Measurements from ENCODE around the gene GAA. TPM values are rescaled to one million over a fixed set of nuclear protein-coding genes. Genes with fewer than 3 reads are reported as not detected.
"Not testable (repeated sequence)": the region's sequence is repeated elsewhere in the genome, so short reads cannot be mapped to it uniquely, and the experiment has no call there.

Gene GAA
- total and polyA plus RNA-seq, 10 donors = 22.7 to 166 (median 95.9) TPM

GRCh38 chr17:80152081-80152702, 50.8 kb downstream of the GAA start:
- intact Hi-C loops (cut with DNase I; ENCODE audit: low total_unique reads) = no loop called here
- no peak overlapping the region for H3K4me3 ChIP-seq
- no peak for TF ChIP-seq POLR2A (IDR thresholded peaks at IDR 0.05)
- TF ChIP-seq POLR2AphosphoS5 (IDR thresholded peaks at IDR 0.05) = no peak
- TF ChIP-seq CTCF (IDR thresholded peaks at IDR 0.05 in 8 of 11, conservative IDR thresholded peaks at IDR 0.05 in 3 of 11) = no peak
- no peaks in the 10 kb centered on the region for H3K36me3 ChIP-seq
- WGBS, 5 donors = 38 to 63% (median 52%) methylated on average over 11 of the region's 11 CpGs
- peaks cover 5 to 49% (median 22%) of the 10 kb centered on the region in 6 donors for H3K4me1 ChIP-seq
- peaks cover 0 to 23% (median 17%) of the 10 kb centered on the region in 8 donors for H3K9me3 ChIP-seq
- H3K27me3 ChIP-seq (replicated peaks in 1 of 7) = no peaks in the 10 kb centered on the region
- peak overlapping the region in 5 of 8 donors; percentile 9 to 67 (median 56) for H3K27ac ChIP-seq
- DNase-seq = no peak

GRCh38 chr17:80153004-80153403, 51.6 kb downstream of the GAA start:
- Histone ChIP-seq H3K4me1 (peaks cover 3 to 44% (median 20%) of the 10 kb centered on the region in 6 donors), H3K36me3 (no peaks in the 10 kb centered on the region), H3K27me3 (replicated peaks in 1 of 7) (no peaks in the 10 kb centered on the region), H3K9me3 (peaks cover 0 to 23% (median 17%) of the 10 kb centered on the region in 8 donors), H3K4me3 (no peak overlapping the region), H3K27ac (peak overlapping the region in 4 of 8 donors; percentile 46 to 67 (median 60))
- DNase-seq = no peak
- TF ChIP-seq POLR2A (IDR thresholded peaks at IDR 0.05) (no peak), POLR2AphosphoS5 (IDR thresholded peaks at IDR 0.05) (no peak), CTCF (IDR thresholded peaks at IDR 0.05 in 8 of 11, conservative IDR thresholded peaks at IDR 0.05 in 3 of 11) (no peak)
- intact Hi-C loops (cut with DNase I; ENCODE audit: low total_unique reads) = no loop called here
- WGBS, 5 donors = 64 to 81% (median 78%) methylated on average over 3 of the region's 3 CpGs

- intact Hi-C loops (cut with DNase I; ENCODE audit: low total_unique reads) = no loop called here
- Histone ChIP-seq H3K4me3 (no peak overlapping the region), H3K36me3 (no peaks in the 10 kb centered on the region), H3K27me3 (replicated peaks in 1 of 7) (no peaks in the 10 kb centered on the region), H3K27ac (no peak overlapping the region), H3K4me1 (peaks cover 0 to 32% (median 9%) of the 10 kb centered on the region in 6 donors), H3K9me3 (peaks cover 0 to 23% (median 17%) of the 10 kb centered on the region in 8 donors)
- no peak for TF ChIP-seq POLR2A (IDR thresholded peaks at IDR 0.05)
- no peak for TF ChIP-seq CTCF (IDR thresholded peaks at IDR 0.05 in 8 of 11, conservative IDR thresholded peaks at IDR 0.05 in 3 of 11)
- 81 to 85% (median 83%) methylated on average over 5 of the region's 5 CpGs for WGBS, 5 donors
- no peak for DNase-seq
Measured at GRCh38 chr17:80154166-80154565, 52.8 kb downstream of the GAA start.

- peaks cover 0 to 25% (median 8%) of the 10 kb centered on the region in 6 donors for H3K4me1 ChIP-seq
- 55 to 65% (median 60%) methylated on average over 2 of the region's 2 CpGs for WGBS, 5 donors
- H3K4me3 ChIP-seq; DNase-seq; H3K36me3 ChIP-seq; intact Hi-C loops (cut with DNase I; ENCODE audit: low total_unique reads); H3K27ac ChIP-seq; H3K27me3 ChIP-seq (replicated peaks in 1 of 7): not testable (repeated sequence)
- H3K9me3 ChIP-seq = peaks cover 0 to 23% (median 17%) of the 10 kb centered on the region in 8 donors
Measured at GRCh38 chr17:80155600-80155999, 54.2 kb downstream of the GAA start.

Measured in spleen (tissue), 11 donors.